NCI-H187 treated with DMSO at 0.1 percent for 48 hours (cell line): ENCODE data around the gene STK35.

Experiments
- DNase-seq: peaks from one replicate; lab custom pipeline; 2025; lab: John Stamatoyannopoulos, UW

The STK35 gene

DNA sequence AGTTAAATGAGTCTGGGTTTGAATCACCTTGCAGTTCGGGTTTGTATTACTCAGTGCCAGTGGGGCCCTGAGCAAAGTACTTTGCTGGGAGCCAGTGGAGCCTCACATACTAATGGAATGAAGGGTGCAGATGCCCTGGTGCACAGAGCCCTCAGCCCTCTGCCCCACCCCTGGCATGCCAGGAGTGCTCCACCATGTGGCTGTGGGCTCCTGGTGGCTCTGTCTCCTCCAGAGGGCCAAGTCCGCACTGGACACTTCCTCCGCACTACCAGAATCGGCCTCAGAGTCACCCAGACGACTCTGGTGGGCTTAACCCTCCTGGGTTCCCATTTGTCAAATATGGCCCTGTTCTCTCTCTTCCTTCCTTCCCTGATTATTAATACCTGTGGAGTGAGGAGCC is 94.0 kb downstream of the STK35 start:
- DNase-seq, result no peak

DNA sequence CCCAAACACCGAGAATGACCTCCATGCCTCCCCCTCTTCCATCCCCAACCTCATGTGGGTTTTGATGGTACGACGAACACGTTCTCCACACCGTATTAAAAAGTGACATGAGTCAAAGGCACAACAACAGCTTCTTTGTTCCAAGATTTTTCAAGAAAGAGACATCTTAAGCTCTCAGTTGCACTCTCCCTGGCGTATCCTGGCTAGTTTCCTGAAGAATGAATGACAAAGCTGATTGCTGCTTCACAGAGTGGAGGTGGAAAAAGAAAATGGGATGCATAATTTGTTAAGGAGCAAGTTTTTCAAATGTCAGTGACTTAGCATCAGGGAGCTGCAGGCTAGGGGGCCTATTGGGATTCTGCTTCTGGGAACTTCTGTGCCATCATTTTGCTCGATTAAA is 95.5 kb downstream of the STK35 start:
- no peak for DNase-seq
